ENCODE measurements around the gene UMODL1. TPM values are rescaled to one million over a fixed set of nuclear protein-coding genes. Genes with fewer than 3 reads are reported as not detected.
A peak's percentile ranks its signal among the peaks of the same experiment; 100 is the strongest.

The UMODL1 gene
- total RNA-seq, 2 experiments from 2014 or later = not detected

GRCh38 chr21:42125571-42126544 is 54.7 kb downstream of the UMODL1 start:
- DNase-seq (peak; percentile 39), ATAC-seq (peak; percentile 42)
- no peak overlapping the region for H3K27ac Mint-ChIP-seq
- ChIA-PET POLR2A (no interaction called here), CTCF (interaction anchor here (0.9 to 2.1 kb wide), 5 partner anchors 8 to 309 kb away, joined by 3 to 6 read pairs (median 5); no protein-coding TSS in a partner anchor)
- no peak overlapping the region for H3K4me3 Mint-ChIP-seq
- peaks cover 14% of the 10 kb centered on the region for H3K4me1 Mint-ChIP-seq (ENCODE audit: low read depth)
- H3K27me3 Mint-ChIP-seq = peaks cover 39% of the 10 kb centered on the region
- H3K36me3 Mint-ChIP-seq (ENCODE audit: low read depth) = no peaks in the 10 kb centered on the region
- intact Hi-C loops (cut with micrococcal nuclease) = no loop called here
- no peak for TF ChIP-seq CTCF (IDR thresholded peaks at IDR 0.05)
- no peaks in the 10 kb centered on the region for H3K9me3 Mint-ChIP-seq

- Mint-ChIP-seq H3K27ac (no peak overlapping the region), H3K36me3 (ENCODE audit: low read depth) (no peaks in the 10 kb centered on the region), H3K4me3 (no peak overlapping the region), H3K27me3 (peaks cover 26% of the 10 kb centered on the region), H3K9me3 (no peaks in the 10 kb centered on the region), H3K4me1 (ENCODE audit: low read depth) (peaks cover 12% of the 10 kb centered on the region)
- ATAC-seq (no peak), DNase-seq (no peak)
- CTCF ChIA-PET = interaction anchor here (1.0 to 2.8 kb wide), 3 partner anchors 10 to 310 kb away, joined by 3 to 13 read pairs (median 6); no protein-coding TSS in a partner anchor
- POLR2A ChIA-PET = no interaction called here
- intact Hi-C loops (cut with micrococcal nuclease) = no loop called here
- TF ChIP-seq CTCF (IDR thresholded peaks at IDR 0.05) = no peak
Observed at GRCh38 chr21:42127164-42128150, 56.3 kb downstream of the UMODL1 start.

- Mint-ChIP-seq H3K27me3 (peaks cover 14% of the 10 kb centered on the region), H3K9me3 (no peaks in the 10 kb centered on the region), H3K4me1 (ENCODE audit: low read depth) (peaks cover 12% of the 10 kb centered on the region), H3K4me3 (no peak overlapping the region), H3K36me3 (ENCODE audit: low read depth) (no peaks in the 10 kb centered on the region), H3K27ac (peak overlapping the region; percentile 55)
- TF ChIP-seq CTCF (IDR thresholded peaks at IDR 0.05) = no peak
- ChIA-PET POLR2A (interaction anchor here (0.6 to 1.4 kb wide), 3 partner anchors 11 to 91 kb away, joined by 3 read pairs; no protein-coding TSS in a partner anchor), CTCF (interaction anchor here (0.8 to 2.8 kb wide), 5 partner anchors 12 to 180 kb away, joined by 4 to 13 read pairs (median 5); no protein-coding TSS in a partner anchor)
- DNase-seq (peak; percentile 35), ATAC-seq (peak; percentile 68)
- intact Hi-C loops (cut with micrococcal nuclease) = no loop called here
Observed at GRCh38 chr21:42129300-42130266, 58.5 kb downstream of the UMODL1 start.

- intact Hi-C loops (cut with micrococcal nuclease) = no loop called here
- H3K27ac Mint-ChIP-seq = no peak overlapping the region
- peaks cover 9% of the 10 kb centered on the region for H3K27me3 Mint-ChIP-seq
- no peaks in the 10 kb centered on the region for H3K36me3 Mint-ChIP-seq (ENCODE audit: low read depth)
- CTCF ChIA-PET = interaction anchor here (0.8 to 2.8 kb wide), 3 partner anchors 13 to 179 kb away, joined by 4 to 13 read pairs (median 5); no protein-coding TSS in a partner anchor
- H3K4me1 Mint-ChIP-seq (ENCODE audit: low read depth) = peaks cover 8% of the 10 kb centered on the region
- POLR2A ChIA-PET = interaction anchor here (1.4 kb wide), 1 partner anchor 12 kb away, joined by 3 read pairs; no protein-coding TSS in a partner anchor
- no peak for ATAC-seq
- H3K4me3 Mint-ChIP-seq = no peak overlapping the region
- no peak for TF ChIP-seq CTCF (IDR thresholded peaks at IDR 0.05)
- DNase-seq = no peak
- no peaks in the 10 kb centered on the region for H3K9me3 Mint-ChIP-seq
Observed at GRCh38 chr21:42130441-42130840, 59.3 kb downstream of the UMODL1 start.

All from activated CD8-positive, alpha-beta T cell treated with anti-CD3 and anti-CD28 coated beads for 36 hours (primary cell).